Measurements from ENCODE around the gene SEPTIN1. TPM values are rescaled to one million over a fixed set of nuclear protein-coding genes. Genes with fewer than 3 reads are reported as not detected.
A peak's percentile ranks its signal among the peaks of the same experiment; 100 is the strongest.

The SEPTIN1 gene
- total RNA-seq, 1 donor from 2014 or later = 0.85 TPM

GRCh38 chr16:30351586-30352419 lies 30.6 kb downstream of the SEPTIN1 start:
- Mint-ChIP-seq H3K4me1 (ENCODE audit: low read depth) (peaks cover 43% of the 10 kb centered on the region), H3K27me3 (ENCODE audit: low read depth) (no peaks in the 10 kb centered on the region), H3K4me3 (ENCODE audit: unreplicated experiment) (peak overlapping the region; percentile 6), H3K36me3 (ENCODE audit: low read depth) (peaks cover 18% of the 10 kb centered on the region), H3K9me3 (ENCODE audit: low read depth) (no peaks in the 10 kb centered on the region), H3K27ac (ENCODE audit: unreplicated experiment) (peak overlapping the region; percentile 76)
- TF ChIP-seq CTCF (IDR thresholded peaks at IDR 0.05) = no peak
- DNase-seq (ENCODE audit: low spot score) = peak; percentile 57

GRCh38 chr16:30351001-30351441 lies 31.3 kb downstream of the SEPTIN1 start:
- no peak overlapping the region for H3K4me3 Mint-ChIP-seq (ENCODE audit: unreplicated experiment)
- TF ChIP-seq CTCF (IDR thresholded peaks at IDR 0.05) = no peak
- H3K27me3 Mint-ChIP-seq (ENCODE audit: low read depth) = no peaks in the 10 kb centered on the region

GRCh38 chr16:30350134-30350871 lies 32.1 kb downstream of the SEPTIN1 start:
- Mint-ChIP-seq H3K27me3 (ENCODE audit: low read depth) (no peaks in the 10 kb centered on the region), H3K27ac (ENCODE audit: unreplicated experiment) (no peak overlapping the region), H3K36me3 (ENCODE audit: low read depth) (peaks cover 18% of the 10 kb centered on the region), H3K4me3 (ENCODE audit: unreplicated experiment) (no peak overlapping the region), H3K9me3 (ENCODE audit: low read depth) (no peaks in the 10 kb centered on the region), H3K4me1 (ENCODE audit: low read depth) (peaks cover 31% of the 10 kb centered on the region)
- DNase-seq (ENCODE audit: low spot score) = no peak
- no peak for TF ChIP-seq CTCF (IDR thresholded peaks at IDR 0.05)

More at GRCh38 chr16:30351001-30351441, 31.3 kb downstream of the SEPTIN1 start:
- H3K27ac Mint-ChIP-seq (ENCODE audit: unreplicated experiment) = peak overlapping the region; percentile 49
- peaks cover 36% of the 10 kb centered on the region for H3K4me1 Mint-ChIP-seq (ENCODE audit: low read depth)
- H3K36me3 Mint-ChIP-seq (ENCODE audit: low read depth) = peaks cover 18% of the 10 kb centered on the region
- peak; percentile 78 for DNase-seq (ENCODE audit: low spot score)
- H3K9me3 Mint-ChIP-seq (ENCODE audit: low read depth) = no peaks in the 10 kb centered on the region

GRCh38 chr16:30349675-30350074 lies 32.7 kb downstream of the SEPTIN1 start:
- Mint-ChIP-seq H3K4me3 (ENCODE audit: unreplicated experiment) (no peak overlapping the region), H3K4me1 (ENCODE audit: low read depth) (peaks cover 30% of the 10 kb centered on the region), H3K36me3 (ENCODE audit: low read depth) (peaks cover 18% of the 10 kb centered on the region), H3K27ac (ENCODE audit: unreplicated experiment) (peak overlapping the region; percentile 17), H3K27me3 (ENCODE audit: low read depth) (no peaks in the 10 kb centered on the region), H3K9me3 (ENCODE audit: low read depth) (no peaks in the 10 kb centered on the region)
- DNase-seq (ENCODE audit: low spot score) = no peak
- no peak for TF ChIP-seq CTCF (IDR thresholded peaks at IDR 0.05)

- H3K36me3 Mint-ChIP-seq (ENCODE audit: low read depth) = peaks cover 13% of the 10 kb centered on the region
- H3K4me1 Mint-ChIP-seq (ENCODE audit: low read depth) = peaks cover 23% of the 10 kb centered on the region
- DNase-seq (ENCODE audit: low spot score) = peak; percentile 20
- no peak overlapping the region for H3K4me3 Mint-ChIP-seq (ENCODE audit: unreplicated experiment)
- no peaks in the 10 kb centered on the region for H3K9me3 Mint-ChIP-seq (ENCODE audit: low read depth)
- no peak overlapping the region for H3K27ac Mint-ChIP-seq (ENCODE audit: unreplicated experiment)
- no peaks in the 10 kb centered on the region for H3K27me3 Mint-ChIP-seq (ENCODE audit: low read depth)
- no peak for TF ChIP-seq CTCF (IDR thresholded peaks at IDR 0.05)
Measured at GRCh38 chr16:30348929-30349328, 33.4 kb downstream of the SEPTIN1 start.

Data from chondrocyte (in vitro differentiated cells).